H54 (cell line): ENCODE results near the gene MIPEP.

Experiments
- DNase-seq: peaks from one replicate; pipeline ENCODE4 v3.0.0; 2011; ENCODE audit warnings: low spot score, mixed read lengths; ENCODE audit not compliant: insufficient read length
- FAIRE-seq: peaks from 3 replicates; lab custom pipeline; 2011; peaks lifted over from hg19 to GRCh38; lab: Jason Lieb, UNC
- POLR2A ChIP-seq: IDR thresholded peaks from 2 replicates; pipeline ENCODE4 v1.6.1; 2011; ENCODE audit warnings: low read depth, mild to moderate bottlenecking, low read length

MIPEP gene

DNA sequence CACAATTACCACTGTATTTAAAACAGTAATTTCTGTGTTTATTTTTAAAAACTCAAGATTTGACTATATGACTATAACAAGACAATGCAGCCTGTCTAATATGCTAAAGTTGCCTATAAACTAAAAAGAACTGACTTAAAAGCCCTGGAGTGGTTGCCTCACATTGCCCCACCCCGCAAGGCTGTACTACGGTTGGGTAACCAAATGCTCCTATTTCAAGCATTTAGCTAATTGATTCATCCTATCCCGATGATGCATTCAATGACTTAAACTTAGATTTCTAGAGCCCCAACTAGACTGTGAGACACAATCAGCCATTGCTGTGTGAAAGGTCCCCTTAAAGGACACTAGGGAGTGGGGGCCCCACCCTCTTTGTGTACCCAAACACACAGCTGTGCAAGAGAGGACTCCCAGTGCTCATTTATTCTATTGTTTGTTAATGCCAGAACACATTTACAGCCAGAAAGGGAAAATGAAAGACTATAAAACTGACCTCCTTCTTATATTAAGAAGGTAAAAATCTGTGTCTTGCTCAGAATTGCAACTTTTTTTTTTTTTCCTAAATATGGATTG lies 66.9 kb downstream of the MIPEP start:
- FAIRE-seq (no peak), DNase-seq (no peak)
- TF ChIP-seq POLR2A: no peak

DNA sequence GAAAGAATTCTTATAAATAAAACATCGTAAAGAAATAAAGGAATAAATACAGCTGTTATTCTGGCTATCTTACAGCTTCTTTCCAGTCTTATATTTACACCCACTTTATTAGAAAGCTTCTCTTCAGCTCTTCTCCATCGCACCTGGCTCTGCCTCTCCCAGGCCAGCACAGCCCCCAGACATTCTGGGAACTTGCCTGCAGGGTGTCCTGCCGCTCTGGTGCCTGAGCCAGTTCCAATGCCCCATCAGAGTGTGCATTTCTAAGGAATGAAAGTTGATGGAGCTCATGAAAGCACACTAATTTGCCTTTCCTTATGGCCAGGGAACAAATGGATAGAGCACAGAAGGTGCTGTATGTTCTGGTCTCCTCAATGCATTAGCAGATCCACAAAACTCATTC lies 68.7 kb downstream of the MIPEP start:
- FAIRE-seq (no peak), DNase-seq (no peak)
- no peak for TF ChIP-seq POLR2A

DNA sequence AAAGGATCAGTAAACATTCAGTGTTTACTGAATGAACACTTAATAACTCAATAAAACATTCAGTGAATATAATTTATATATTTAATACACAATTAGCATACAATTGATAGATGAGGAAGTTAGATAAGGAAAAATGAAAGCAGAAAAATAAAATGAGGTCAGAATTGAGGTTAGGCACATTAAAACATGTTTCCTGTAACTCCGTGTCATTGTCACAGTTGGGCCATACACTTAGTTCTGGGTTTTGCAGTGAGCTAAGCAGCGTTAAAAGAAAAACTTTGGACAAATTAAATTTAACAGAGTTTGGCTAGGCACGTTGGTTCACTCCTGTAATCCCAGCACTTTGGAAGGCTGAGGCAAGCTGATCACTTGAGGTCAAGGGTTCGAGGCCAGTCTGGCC lies 71.4 kb downstream of the MIPEP start:
- DNase-seq: no peak
- no peak for FAIRE-seq
- no peak for TF ChIP-seq POLR2A

DNA sequence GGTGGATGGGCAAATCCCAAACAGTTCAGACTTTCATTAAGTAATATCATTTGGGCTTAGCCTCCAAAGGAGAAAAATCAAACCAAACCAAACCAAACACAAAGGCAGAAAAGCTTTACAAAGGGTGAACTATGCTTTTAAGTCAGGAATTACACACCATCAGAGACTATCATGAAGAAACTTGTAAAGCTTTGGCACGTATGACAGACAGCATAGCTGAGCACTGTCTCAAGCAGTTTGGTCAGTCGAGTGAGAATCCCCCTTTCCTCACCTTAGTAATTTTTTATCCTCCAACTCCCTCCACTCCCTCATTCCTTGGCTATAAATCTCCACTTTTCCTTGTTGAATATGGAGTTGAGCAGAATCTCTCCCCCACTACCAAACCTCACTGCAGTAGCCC lies 72.1 kb downstream of the MIPEP start:
- TF ChIP-seq POLR2A: no peak
- DNase-seq (no peak), FAIRE-seq (no peak)

DNA sequence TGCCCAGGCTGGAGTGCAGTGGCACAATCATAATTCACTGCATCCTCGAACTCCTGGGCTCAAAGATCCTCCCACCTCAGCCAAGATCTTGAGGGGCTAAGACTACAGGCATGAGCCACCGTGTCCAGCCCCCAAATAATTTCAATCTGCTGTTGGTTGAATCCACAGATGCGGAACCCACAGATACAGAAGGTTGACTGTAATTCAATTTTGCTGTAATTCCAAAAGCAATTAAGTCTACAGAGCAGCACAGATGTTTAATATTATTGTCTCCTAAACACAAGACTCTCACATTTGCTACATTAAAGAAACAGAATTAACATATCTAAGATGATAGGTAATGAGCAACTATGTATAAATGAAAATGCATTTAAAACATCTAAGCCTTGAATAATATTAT lies 75.6 kb downstream of the MIPEP start:
- no peak for TF ChIP-seq POLR2A
- FAIRE-seq (no peak), DNase-seq (no peak)

DNA sequence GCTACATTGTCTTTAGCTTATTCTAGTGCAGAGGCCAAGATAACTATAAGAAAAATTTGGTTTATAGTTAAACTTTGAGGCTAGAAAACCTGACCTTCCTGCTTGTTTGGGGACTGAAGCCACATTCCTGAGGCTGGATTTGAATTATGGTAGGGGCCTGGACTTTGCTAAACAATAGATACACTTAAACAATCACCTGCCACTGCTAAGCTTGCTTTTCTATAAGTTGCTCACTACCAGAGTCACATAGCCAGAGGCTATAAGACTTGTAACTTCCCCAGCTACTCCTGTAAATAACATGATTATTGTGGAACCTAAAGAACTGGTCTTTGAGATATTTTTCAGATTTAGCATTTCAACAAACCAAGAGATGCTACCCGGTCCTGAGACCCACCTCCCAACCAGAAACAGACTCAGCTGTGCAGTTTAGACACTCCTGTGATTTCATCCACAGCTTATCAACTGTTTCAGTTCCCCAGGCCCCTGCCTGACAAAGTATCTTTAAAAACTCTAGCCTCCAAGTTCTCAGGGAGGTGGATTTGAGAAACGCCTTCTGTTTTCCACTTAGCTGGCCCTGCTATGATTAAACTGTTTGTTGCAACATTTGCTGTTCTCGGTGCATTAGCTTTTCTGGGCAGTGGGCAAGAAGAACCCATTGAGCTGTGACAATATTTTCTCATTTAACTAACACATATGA lies 77.7 kb downstream of the MIPEP start:
- DNase-seq (no peak), FAIRE-seq (no peak)

DNA sequence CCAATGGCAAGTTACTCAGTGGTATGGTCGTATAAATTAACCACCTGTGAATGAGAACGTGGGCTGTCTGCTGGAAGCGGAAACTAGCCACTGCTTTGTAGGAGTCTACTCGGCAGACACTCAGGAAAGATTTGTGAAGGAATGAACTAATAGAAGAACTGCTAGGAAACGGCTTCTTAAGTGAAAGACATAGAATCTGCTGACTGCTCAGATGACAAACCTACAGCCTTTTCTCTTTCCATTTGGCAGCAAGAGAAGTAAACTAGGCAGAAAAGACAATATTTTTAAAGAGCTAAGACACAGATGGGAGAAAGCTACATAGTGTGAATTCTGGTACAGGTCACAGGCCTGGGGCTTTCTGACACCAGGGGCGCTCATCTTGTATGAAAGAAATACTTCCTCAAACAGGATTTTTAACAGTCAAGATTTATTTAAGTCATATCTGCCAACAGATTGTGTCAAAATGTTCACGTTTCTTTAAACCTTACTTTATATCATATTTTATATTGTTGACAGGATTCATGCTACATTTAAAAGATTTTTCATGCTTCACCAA lies 78.4 kb downstream of the MIPEP start:
- no peak for DNase-seq
- no peak for TF ChIP-seq POLR2A
- FAIRE-seq: no peak

More for the DNA sequence above, 77.7 kb downstream of the MIPEP start:
- TF ChIP-seq POLR2A: no peak

DNA sequence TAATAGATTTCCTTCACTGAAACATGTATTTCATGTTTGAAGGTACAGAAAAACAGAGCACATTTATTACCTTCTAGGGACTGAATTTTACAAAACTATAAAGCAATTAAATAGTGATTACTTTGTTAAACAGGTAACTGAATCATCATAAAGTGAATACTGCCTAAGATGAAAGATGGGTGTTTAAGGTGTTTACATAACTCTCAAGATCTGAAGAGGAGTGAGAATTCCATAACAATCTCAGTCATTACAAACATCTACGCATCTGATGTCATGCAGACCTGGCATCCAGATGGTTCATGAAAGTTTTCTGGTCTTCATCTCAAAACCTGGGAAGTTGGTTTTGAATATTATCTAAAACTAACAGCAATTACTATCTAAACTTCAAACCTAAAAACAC lies 80.4 kb downstream of the MIPEP start:
- FAIRE-seq (no peak), DNase-seq (no peak)
- no peak for TF ChIP-seq POLR2A

DNA sequence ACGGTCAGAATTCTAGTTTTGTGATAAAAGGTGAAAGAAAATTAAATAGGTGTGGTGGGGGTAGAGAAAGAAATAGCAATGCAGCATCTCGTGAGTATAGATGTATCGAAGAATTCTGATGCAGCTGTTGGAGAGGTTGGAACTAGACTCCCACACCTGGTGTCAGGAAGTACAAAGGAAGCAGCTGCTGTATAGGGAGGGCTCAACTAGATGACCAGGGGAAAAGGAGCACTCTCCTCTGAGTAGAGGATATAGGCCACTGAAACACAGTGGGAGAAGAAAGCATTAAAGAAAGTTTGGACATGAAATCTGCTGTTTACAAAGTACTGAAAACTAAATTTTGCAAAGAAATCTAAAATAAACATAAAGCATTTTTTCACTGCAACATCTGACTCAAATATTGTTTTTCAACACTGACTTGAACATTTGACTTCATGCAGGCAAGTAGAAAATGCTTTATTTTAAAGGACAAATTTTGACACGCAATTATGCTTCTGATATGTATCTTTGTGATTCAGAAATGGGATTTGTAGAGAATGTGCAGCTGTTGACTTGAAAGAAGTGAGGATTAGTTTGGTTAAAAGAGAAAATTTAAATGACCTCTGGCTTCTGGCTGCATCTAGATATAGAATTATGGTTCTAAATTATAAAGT lies 82.2 kb downstream of the MIPEP start:
- DNase-seq: no peak
- no peak for FAIRE-seq
- TF ChIP-seq POLR2A: no peak

DNA sequence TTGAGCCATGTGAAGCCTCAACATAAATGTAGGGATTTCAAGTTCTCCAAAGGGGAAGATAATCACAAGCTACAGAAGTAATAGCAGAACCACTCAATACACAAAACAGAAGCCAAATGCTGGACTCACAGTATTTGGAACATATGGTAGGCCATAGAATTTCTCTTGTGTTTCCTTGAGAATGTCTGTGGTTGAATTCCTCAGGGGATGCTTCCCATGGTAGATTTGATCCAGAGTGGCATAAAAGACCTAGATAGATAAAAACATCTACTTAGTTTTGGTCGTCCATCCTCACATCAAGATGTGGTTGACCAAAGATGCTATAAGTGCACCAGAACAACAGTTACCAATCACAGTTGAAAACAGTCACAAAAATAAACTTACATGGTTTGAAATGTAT lies 83.4 kb downstream of the MIPEP start:
- no peak for TF ChIP-seq POLR2A
- DNase-seq (no peak), FAIRE-seq (no peak)

DNA sequence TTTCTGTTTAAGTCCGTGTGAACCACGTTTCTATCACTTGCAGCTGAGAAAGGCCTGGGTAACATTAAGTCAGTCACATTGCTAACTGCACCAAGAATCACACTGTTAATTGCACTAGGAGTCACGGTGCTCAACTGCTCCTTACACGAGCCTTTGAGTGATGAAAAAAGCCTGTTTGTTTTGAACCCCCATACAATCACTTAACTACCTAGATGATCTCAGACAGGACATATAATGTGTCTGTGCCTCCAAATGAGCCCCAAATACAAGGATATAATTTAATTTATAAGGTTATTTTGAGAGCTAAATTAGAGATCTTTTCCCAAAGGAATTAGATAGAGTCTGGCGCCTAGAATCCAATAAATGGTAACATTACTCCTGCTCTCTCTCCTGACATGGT lies 84.1 kb downstream of the MIPEP start:
- no peak for TF ChIP-seq POLR2A
- no peak for DNase-seq
- no peak for FAIRE-seq

DNA sequence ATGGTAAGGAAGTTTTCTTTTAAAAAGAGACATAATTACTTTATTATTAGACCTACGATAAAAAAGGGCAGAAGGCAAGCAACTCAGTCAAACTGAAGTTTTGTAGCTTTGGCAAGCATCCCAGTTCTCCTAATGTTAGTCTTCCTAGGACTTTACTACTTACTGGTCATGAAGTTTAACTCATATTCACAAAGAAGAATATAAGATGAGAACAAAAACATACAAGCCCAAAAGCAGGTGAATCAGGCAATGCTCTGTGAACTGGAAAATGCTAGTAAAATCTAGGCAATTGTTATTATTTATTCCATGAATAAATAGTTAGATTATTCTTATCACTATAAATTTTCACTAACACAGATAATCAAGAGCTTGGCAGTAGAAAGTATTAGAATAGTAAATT lies 85.0 kb downstream of the MIPEP start:
- FAIRE-seq: no peak
- no peak for TF ChIP-seq POLR2A
- no peak for DNase-seq

DNA sequence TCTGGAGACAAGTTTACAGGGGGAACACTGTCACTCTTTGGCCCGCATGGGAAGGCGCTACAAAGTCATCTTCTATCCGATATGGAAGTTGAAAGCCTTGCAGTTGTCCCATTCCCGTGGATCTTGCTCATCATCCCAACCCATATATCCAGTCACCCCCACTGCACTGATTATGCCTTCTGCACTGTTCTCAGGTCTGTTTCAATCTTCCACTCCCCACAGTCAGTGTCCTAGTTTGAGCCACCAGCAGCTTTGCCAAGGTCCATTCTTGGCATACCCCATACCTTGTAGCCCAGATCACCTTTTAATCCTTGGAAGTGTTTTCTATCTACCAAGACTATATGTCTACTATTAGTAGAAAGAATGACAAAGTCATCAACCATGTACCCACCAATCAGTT lies 88.1 kb downstream of the MIPEP start:
- TF ChIP-seq POLR2A: no peak
- no peak for FAIRE-seq
- DNase-seq: no peak

DNA sequence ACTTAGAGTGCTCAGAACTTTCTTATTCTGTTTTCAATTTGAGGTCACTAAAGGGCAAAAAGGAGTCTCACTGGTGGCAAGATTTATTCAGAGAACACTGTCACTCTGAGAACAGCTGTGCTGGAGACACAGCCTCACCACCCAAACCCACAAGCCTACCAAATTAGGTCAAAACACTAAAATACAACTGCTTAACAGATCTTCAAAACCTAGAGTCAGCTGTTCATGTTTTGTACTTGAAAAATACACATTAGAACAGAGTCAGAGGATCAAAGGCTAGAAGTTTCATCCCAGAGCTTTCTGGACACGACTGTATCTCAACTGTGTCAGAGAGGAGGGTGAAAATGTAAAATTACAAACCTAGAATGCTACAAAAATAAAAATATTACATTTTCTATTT lies 89.3 kb downstream of the MIPEP start:
- DNase-seq (no peak), FAIRE-seq (no peak)
- no peak for TF ChIP-seq POLR2A
